Activated naive CD4-positive, alpha-beta T cell treated with anti-CD3 and anti-CD28 coated beads, Interleukin-2, amount 50 U/mL, for 16 hours (primary cell): Measurements from ENCODE around the gene RYR2.

ENCODE experiments used
- DNase-seq: peaks from one replicate; pipeline ENCODE4 v3.0.0-alpha.2; 2020

The RYR2 gene

DNA sequence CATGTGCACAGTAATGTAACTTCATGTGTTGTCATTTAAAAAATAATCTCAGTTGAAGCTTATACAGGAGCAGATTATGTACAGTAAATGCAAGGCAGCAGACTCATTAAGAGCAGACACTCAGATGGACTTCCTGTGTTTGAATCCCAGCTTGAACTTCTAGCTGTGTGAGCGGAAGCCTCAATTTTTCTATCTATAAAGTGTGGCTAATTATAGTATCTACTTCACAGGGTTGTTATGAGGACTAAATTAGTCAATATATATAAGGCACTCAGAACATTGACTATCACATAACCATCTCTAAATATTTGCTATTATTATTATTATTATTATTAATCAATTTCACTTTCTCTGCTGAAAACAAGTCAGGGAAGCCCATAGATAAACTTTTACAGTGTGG lies 707.1 kb downstream of the RYR2 start:
- DNase-seq, result no peak

DNA sequence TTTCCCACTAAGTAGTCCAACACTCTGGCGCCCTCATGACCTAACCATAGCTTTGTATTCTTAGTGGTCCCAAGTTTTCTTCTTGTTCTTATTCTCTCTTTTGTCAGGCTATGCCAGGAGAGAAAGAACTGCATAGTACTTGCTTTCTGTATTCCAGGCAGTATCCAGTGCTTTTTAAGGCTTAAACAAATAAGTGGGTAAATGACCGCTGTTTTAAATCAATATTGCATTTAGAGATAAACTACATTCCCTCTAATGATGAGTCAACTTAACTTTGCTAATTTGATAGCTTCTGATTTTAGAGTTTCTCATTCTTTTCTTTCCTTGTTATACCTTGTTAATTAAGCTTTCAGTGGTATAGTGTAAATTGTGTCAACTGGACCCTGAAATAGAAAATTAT lies 709.1 kb downstream of the RYR2 start:
- no peak for DNase-seq

DNA sequence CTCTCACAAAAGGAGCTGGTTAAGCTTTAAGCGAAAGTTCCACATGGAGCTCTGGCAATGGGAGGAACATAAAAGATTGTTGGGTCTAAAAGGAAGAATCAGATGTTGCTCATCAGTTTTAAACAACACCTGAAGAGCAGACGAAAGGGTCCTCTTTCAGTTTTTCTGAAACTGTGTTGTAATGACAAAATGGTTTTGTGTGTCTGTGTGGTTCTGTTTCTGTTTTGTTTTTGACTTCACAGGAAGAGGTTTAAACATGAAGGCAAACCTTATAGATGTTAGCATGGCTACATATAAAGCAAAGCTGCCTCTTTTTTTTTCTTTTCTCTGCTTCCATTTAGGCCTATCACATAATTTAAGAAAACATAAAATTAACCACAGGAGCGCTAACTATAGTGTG lies 712.6 kb downstream of the RYR2 start:
- DNase-seq, result no peak

DNA sequence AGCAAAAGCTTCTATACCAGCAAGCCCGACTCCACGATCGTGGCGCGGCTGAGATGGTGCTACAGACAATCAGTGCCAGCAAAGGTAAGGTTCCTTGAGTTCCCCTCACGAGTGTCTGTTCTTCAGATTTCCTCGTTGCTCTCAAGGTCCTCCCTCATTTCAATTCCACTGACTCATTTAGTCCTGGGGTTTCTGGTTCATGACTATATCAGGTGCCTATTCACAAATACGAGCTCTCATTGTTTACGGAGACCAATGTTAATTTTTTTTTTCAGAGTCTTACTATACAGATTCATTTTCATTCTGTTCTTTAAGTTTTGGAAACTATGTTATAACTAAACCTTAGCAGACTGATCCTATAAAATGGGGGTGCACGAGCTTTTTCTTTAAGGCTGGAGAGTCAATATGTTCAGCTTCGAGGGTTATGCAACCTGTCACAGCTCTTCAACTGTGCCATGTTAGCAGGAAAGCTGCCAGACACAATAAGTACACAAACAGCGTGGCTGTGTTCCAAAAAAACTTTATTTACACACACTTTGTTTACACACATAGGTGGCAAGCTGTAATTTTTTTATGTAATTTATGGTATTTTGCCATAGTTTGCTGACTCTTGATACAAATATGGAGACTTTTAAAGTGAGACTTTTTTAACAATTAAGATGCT lies 714.5 kb downstream of the RYR2 start:
- DNase-seq, result no peak

DNA sequence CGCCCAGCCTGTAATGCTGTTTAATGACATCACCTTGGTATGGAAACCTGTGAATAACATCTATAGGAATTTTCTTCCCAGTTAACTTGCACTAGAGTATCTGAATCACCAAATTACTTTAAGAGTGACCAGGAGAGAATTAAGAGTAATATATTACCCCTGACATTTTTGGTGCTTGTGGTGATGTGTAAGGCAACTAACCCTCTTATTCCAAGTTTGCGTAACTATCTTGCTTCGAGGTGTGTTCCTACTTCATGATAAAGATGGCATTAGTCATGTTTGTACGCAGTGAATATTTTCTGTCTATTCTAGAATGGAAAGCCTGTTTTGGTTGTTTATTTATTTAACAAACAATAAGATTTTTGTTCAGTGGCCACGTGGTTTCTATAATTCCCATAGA lies 717.4 kb downstream of the RYR2 start:
- no peak for DNase-seq

DNA sequence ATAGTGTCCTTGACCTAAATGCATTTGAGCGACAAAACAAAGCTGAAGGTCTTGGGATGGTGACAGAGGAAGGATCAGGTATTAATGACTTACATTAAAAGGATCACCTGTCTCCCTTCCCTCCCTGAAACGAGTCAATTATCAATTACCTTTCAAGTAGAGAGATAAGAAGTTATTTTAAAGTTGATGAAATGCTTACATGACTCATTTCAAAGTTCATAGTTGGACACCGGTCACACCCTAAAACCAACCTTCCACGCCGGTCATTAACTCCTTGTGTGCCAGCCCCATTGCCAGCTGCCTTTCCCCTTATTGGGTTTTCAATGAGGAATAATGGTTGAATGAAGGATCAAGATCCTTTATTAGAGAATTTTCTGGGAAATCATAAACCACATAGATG lies 719.0 kb downstream of the RYR2 start:
- DNase-seq, result no peak

DNA sequence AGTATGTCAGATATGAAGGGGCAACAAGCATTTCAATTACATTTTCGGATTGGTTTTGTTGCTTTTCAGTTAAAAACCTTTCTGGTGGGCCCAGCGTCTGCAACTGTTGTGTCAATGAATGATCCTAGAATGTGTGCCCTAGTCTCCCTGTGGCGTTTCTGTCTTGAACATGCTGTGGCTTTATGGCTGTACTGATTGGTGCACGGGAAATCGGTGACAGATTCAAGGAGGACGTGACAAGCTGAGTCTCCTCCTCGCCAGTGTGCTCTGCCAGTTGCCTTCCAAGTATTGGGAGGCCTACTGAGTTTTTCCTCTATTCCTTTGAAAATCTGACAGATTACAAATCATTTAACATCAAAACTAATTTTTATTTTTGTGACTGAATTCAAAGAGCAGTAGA lies 721.2 kb downstream of the RYR2 start:
- no peak for DNase-seq

DNA sequence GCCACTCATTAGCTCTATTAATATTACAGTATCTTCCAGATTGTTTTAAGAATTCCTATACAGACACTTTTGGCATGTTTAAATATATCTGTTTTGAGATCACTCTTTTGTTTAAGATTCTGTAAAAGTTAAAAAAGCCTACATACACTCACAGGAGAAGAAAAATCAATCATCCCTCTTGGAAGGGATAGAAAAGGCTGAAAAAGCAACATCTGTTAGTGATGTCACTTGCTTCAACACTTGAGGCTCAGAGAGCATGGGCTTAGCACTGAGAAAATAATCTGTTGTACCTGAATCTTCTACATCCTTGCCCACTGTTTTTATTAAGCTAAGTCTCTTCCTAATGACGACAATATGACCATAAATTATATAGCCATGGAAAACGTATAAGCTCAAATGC lies 721.8 kb downstream of the RYR2 start:
- no peak for DNase-seq

DNA sequence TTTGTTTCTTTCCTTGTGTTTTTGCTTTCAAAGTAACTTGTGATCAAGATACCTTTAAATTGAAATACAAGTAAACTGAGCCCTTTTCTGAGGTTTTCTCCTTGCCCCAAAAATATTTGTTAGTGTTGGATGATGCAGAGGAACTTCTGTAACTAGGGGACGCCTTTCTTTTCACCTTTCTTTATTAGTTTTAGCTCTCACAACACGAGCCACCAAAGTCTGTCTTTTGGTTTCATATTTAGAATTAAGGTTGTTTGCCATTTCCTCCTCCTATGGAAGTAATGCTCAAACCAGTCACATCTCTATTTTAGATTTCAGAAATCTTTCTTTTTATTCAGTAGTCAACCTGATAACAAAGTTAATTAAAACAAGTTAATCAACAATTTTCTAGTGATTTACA lies 727.9 kb downstream of the RYR2 start:
- DNase-seq, result no peak

DNA sequence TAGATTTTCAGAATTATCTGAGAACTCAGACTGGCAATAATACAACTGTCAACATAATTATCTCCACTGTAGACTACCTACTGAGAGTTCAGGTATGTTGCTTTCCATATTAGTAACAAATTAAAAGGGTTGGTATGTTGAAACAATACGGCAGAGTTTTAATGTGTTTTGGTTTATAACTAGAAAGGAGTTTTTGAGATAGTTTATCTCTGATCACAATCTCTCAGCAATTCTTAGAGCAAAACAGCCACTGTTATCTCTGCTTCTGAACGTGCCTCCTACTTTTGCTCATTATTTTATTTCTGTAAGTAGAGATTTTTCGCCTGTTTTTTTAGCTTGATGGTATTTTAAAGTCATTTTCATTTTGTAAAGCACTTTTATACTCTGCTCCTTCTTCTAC lies 730.0 kb downstream of the RYR2 start:
- no peak for DNase-seq

DNA sequence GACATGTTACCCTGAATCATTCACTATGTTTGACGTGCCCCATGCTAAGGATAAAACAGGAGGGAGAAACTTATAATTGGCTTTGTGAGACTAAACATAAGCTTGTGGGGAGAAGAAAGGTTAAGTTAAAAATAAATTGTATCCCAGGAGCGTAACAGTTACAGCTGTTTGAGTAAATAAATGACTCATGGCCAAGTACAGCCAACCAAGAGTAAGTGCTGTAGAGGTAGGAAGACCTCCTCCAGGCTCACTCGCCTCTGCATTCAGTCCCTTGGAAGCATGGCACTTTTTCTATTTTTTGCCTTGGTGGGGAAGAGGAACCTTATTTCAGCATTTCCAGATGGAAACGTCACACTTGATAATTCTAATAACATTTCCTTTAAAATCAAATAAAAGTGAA lies 732.3 kb downstream of the RYR2 start:
- DNase-seq, result no peak

DNA sequence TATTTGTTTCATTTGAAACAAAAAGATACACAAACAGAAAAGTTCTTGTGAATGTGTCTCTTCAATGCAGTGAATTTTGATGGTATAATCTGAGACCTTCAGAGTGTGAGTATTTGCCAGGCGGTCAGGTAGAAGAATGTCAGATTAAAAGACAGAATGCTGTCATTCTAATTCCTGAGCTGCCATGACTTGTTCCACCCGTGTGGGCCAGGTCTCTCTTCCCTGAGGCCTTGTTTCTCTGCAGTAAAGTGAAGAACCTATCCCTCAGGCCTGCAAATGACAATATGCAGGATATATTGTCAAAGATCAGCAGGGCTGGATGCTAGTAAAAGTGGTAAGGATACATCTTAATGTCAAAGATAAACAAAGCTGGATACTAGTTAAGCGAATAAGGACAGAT lies 737.4 kb downstream of the RYR2 start:
- no peak for DNase-seq

DNA sequence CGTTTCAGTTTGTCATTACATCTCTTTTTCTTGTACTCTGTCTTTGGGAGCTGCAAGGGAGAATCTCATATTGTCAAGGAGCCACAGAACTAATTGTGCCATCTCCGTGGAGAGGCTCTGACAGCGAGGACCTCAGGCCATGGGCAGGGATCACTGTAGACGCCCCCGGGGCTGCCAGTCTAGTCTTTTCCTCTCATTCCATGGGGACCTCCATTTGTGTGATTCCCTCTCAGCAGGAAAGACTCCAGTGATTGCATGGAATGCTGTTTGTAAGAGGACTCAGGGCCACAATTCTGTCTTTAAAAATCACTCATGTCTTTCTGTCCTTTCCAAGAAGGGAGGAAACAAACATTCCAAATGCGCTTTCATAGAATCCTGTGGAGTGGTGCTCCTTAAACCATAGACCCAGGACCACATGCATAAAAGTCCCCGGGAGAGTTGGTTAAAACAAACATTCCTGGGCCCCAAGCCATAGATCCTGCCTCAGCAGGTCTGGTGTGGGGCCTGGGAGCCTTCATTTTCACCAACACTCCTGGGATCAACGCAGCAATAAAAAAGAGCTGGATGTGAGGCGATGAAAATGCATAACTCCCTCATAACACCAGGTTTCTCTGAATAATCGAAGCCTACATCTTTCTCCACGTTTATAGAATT lies 744.2 kb downstream of the RYR2 start:
- DNase-seq, result no peak

DNA sequence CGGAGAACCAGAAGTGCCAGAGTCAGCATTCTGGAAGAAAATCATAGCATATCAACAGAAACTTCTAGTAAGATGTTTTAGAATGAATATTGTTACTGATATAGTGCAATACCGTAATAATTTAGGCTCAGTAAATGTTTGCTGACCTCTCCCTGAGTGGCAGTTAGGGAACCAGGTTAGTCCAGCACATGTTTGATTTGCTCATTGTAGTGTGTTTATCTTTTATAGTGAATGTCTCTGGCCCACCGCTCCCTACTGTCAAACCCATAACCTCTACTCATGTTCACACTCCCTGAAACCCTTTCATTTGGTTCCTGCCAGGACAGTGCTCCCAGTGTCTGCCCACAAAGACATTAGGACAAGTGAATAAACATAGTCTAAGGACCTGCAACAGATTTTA lies 746.1 kb downstream of the RYR2 start:
- DNase-seq, result no peak

DNA sequence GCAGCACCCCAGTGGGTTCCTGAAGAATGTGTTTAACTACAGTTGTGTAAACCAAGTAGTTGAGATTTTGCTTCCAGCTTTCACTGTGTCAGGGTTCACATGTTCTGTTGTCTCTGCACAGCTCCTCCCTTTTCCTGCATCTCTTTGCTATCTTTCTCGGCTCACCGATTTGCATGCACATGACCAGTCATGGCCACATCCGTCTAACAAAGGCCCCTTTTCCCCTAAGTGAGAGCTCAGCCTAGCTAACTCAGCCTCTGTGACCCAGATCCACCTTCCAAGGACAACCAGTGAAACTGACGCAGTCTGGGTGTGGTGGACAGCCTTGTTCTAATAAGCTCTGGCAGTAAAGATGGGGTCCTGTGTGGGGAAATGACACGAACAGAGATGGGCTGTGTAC lies 747.6 kb downstream of the RYR2 start:
- no peak for DNase-seq

DNA sequence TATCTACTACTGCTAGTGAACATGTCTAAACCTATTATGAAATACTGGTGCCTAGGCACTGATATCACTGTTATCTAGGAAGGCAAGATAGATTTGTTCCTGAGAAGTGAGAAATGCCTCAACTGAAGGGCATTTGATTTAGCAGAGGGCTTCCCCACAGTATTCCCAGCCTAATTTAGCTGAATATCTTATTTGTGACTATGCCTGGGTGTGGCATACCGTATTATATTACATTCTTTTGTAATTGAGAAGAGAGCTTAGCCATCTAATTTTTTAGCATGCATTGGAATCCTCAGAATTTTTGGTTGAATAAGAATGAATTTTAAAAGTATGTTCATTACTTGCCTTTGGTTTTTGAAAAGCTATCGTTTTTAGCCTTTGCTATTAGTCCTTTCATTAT lies 749.6 kb downstream of the RYR2 start:
- no peak for DNase-seq

DNA sequence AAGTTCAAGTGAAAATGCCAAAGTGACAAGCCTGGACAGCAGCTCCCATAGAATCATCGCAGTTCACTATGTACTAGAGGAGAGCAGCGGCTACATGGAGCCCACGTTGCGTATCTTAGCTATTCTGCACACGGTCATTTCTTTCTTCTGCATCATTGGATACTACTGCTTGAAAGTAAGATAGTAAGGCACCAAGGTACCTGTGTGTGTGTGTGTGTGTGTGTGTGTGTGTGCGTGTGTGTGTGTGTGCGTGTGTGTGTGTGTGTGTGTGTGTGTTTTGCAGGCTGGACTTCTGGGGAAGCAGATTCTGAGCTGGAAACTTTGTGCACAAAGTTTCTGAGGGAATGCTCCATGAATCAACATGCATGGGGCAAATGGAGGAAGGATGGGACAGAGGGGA lies 750.2 kb downstream of the RYR2 start:
- DNase-seq, result no peak

DNA sequence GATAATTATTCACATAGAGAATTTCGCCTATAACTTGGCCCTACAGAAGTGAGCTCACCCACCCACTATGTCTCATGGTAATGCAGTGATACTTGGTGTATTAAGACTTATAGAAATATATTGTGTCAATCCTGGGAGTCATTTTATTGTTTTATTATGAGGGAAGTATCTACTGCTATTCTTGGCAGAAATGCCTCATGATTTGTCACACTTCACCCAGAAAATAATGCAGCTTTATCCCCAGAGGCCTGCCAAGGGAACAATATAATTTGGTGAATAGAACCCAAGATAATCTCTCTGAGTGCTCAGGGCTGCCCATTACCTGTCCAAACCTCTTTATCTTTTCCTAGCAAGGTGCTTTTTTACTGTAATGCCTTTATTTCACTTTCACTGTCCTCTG lies 750.7 kb downstream of the RYR2 start:
- DNase-seq, result no peak

DNA sequence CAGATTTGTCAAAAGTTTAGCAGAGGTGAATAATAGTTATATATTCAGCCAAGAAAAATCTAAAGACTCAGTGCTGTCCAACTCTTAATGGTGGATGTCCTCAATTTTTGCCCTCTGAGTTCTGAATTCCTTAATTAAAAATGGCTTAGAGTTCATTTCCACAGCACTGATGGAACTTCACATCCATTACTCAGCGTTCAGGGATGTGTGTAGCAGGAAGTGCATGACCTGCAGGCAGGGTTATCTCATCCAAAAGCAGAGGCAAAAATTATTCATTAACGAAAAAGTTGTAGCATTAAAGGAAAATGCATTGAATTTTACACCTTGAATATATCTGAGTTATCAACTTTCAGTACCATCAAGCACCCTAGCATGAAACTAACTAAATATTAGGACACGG lies 752.1 kb downstream of the RYR2 start:
- DNase-seq, result no peak

DNA sequence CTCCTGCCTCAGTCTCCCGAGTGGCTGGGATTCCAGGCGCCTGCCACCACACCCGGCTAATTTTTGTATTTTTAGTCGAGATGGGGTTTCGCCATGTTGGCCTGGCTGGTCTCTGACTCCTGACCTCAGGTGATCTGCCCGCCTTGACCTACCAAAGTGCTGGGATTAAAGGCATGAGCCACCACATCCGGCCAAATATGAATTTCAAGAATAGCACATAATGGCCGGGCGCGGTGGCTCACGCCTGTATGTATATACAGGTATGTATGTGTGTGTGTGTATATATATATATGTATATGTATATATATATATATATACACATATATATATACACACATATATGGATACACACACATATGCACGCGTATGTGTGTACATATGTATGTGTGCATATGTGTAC lies 753.6 kb downstream of the RYR2 start:
- DNase-seq, result no peak

DNA sequence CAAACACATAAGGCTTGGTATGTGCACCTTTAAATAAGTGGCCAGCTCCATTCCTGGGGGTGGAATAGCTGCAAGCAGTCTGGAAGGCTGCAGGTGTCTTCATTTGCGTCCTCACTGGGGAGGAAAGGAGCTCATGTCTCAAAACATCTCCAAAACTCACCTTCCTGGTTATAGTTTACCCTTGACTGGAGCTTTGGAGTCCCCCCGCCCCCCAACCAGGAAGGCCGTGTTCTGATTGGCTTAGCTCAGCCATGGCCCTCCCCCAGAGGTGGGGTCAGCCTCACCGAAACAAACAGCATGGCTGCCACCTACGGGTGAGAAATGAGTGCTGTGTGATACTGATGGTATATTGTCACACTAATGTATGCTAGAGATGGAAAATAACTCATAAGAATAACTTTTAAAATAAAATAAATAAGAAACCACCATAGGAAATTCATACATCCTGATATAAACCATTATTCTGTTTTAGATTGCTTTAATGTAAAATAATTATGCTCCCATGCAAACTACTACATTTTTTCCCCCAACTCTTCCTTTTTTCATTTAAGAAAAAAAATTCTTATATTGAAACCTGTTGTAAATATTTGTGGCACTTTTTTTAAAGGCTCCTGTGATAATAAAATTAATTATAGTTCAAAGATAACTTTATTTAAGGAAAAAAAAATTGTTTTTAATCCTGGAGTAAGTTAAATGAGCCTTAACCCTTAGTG lies 757.9 kb downstream of the RYR2 start:
- no peak for DNase-seq

DNA sequence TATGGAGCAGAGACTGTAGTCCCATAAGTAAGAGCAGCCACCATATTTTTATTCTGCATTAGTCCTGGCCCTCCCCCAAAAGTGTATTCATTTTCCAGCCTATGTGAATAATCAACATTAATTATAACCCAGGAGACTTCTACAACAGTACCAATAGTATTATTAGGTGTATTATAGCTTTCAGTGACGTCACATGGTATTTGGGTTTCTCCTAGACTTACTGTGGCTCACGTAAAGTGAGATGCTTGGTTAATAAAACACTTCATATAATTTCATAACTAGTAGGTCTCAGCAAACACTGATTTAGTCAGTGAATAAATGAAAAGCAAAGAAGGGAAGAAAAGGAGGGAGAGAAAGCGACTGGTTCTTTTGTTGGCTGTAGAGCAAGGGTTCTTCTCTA lies 762.5 kb downstream of the RYR2 start:
- DNase-seq, result no peak

DNA sequence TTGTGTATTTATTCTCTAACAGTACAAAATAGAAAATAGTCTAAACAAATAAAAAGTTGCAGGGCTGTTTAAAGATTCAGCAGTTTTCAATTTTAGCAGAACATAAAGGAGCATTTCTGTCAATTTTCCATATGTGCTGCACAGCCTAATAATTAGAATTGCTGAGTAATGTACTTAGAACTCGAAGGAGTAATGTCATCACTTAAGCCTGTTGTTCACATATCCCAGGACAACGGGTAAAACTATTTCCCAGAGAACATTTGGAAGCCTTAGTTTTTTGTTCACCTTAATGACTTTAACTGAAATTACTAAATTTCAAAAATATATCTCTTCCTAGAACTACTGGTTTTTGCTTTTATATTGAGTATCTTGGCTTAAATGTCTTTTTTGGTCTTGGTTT lies 767.1 kb downstream of the RYR2 start:
- DNase-seq, result no peak

DNA sequence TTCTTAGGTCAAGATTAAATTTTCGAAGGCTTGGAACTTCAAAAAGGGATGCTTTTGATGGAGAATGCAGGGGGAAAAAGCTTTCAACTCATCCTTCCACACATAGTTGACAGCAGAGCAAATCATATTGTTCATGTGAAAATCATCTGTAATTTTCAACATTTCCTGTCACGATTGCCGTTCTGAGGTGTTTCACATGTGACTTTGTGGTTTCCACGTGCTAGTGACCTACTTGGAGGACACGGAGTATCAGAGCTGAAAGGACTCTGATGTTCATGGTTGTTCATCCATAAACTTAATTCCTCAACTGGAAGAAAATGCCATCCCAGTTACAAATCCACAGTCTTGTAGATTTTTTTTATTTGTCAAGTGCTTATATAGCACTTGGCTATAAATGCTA lies 769.6 kb downstream of the RYR2 start:
- DNase-seq, result no peak

DNA sequence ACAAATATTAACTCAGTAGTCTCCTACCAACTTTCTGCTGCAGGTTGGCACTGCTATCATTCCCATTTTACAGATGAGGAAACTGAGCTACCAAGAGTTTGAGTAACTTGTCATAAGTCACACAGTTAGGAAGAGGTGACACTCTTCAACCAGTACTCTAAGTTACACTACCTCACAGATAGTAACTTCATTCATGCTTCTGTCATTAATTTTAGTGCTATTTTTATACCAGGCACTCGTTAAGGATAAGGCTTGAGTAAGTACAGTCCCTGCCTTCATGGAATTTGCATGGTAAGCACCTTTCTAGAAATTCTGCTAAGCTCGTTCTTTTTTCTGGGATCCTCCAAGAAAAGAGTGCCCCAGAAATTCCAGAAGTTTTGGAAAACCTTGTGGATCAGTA lies 770.1 kb downstream of the RYR2 start:
- no peak for DNase-seq
